Mononuclear cell (primary cell): Measurements from ENCODE around the gene APC2. TPM values are rescaled to one million over a fixed set of nuclear protein-coding genes. Genes with fewer than 3 reads are reported as not detected.
"Not testable (repeated sequence)": the region's sequence is repeated elsewhere in the genome, so short reads cannot be mapped to it uniquely, and the experiment has no call there.

ENCODE experiments used
- H3K27me3 ChIP-seq: 2 replicates; pipeline ENCODE4 v1.6.0; 2011; ENCODE audit warnings: low read length, control low read depth; ENCODE audit not compliant: insufficient read depth
- H3K4me1 ChIP-seq: 2 replicates; pipeline ENCODE4 v1.5.1; 2011; ENCODE audit warnings: mild to moderate bottlenecking, low read length, control low read depth; ENCODE audit not compliant: insufficient read depth
- H3K4me3 ChIP-seq: 2 replicates; pipeline ENCODE4 v1.5.1; 2011; ENCODE audit warnings: mild to moderate bottlenecking, low read length, moderate library complexity
- H3K9me3 ChIP-seq: 2 replicates; pipeline ENCODE4 v1.5.1; 2011; ENCODE audit warnings: low read depth, mild to moderate bottlenecking, control low read depth, low read length
- total RNA-seq: library from RNA; depleted of rRNA; stranded (reverse); fragments of >200 nt; gene quantifications from one replicate; pipeline ENCODE4 v1.2.3, GENCODE V29; 2012

The APC2 gene
- total RNA-seq, 1 donor = 0.10 TPM

DNA sequence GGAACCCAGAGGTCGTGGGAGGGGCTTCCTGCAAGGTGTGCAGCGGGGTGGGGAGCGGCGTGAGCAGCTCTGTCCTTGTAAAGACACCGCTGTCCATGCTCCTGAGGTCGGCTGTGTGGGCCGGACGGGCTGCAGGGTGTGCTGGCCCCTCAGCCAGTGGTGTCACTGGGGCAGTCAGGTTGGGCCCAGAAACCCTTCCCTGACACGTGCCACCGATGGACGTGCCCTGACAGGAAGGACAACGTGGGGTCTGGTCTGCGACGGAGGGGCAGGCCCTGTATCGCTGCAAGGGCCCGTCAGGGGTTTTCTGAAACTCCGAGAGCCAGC lies 15.9 kb upstream of the APC2 start:
- H3K4me3 ChIP-seq = no peak overlapping the region
- peaks cover 7% of the 10 kb centered on the region for H3K4me1 ChIP-seq
- H3K9me3 ChIP-seq = no peaks in the 10 kb centered on the region
- no peaks in the 10 kb centered on the region for H3K27me3 ChIP-seq

DNA sequence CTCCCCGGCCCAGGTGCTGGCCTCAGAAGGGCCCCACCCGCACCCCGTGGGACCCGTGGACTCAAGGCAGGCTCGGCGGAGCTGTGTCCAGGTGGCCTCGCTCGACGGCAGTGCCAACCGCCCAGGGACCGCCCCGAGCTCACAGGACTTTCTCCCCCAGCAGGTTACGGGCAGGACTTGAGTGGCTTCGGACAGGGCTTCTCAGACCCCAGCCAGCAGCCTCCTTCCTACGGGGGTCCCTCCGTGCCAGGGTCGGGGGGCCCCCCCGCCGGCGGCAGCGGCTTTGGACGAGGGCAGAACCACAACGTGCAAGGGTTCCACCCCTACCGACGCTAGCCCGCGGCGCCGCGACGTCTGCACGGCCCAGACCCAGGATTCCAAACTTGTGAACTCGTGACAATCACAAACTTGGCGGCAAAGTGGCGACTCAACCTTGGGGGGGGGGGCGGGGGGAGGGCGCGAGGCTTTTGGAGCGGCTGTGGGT lies 15.3 kb upstream of the APC2 start:
- Histone ChIP-seq H3K4me1 (peaks cover 13% of the 10 kb centered on the region), H3K27me3 (no peaks in the 10 kb centered on the region), H3K9me3 (no peaks in the 10 kb centered on the region), H3K4me3 (no peak overlapping the region)

DNA sequence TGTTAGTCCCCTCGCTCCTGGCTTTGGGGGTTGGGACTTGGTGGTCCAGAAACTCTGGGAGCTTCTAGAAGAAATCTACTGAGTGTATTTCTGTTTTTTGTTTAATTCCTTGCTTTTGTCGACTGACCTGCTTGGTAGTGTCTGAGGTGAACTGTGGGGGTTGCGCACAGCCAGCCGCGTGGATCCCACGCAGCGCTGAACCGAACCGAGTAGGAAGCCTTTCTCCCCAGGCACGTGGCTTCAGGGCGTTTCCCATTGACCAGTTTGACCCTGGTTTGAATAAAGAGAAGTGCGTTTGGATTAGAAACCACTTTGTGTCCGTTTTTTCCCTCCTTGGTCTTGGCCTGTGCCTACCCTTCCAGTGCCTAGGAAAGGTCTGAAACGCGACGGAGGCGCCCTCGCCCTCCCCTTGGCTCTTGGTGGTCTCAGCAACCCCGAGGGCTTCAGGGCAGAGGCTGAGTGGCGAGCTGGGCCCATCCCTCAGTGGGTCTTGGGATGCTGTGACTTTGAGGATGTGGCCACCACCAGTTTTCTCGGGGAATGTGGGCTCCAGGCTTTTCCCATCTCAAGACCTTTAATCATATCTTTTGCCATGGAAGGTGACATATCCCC lies 14.4 kb upstream of the APC2 start:
- Histone ChIP-seq H3K27me3 (no peaks in the 10 kb centered on the region), H3K9me3 (no peaks in the 10 kb centered on the region), H3K4me3 (no peak overlapping the region), H3K4me1 (peaks cover 18% of the 10 kb centered on the region)

DNA sequence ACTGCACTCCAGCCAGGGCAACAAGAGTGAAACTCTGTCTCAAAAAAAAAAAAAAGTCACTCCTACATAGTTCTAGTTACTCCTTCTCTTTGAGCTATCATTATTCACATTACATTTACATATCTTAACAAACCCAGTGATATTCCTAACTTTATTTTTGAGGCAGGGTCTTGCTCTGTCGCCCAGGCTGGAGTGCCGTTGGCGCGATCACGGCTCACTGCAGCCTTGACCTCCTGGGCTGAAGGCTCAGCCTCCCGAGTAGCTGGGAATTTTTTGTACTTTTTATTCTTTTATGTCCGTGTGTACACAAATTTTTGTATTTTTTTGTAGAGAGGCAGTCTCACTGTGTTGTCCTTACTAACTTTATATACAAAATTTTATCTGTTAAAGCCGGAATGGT lies 12.3 kb upstream of the APC2 start:
- Histone ChIP-seq H3K4me1 (peaks cover 24% of the 10 kb centered on the region), H3K9me3 (no peaks in the 10 kb centered on the region), H3K27me3 (no peaks in the 10 kb centered on the region), H3K4me3 (no peak overlapping the region)

DNA sequence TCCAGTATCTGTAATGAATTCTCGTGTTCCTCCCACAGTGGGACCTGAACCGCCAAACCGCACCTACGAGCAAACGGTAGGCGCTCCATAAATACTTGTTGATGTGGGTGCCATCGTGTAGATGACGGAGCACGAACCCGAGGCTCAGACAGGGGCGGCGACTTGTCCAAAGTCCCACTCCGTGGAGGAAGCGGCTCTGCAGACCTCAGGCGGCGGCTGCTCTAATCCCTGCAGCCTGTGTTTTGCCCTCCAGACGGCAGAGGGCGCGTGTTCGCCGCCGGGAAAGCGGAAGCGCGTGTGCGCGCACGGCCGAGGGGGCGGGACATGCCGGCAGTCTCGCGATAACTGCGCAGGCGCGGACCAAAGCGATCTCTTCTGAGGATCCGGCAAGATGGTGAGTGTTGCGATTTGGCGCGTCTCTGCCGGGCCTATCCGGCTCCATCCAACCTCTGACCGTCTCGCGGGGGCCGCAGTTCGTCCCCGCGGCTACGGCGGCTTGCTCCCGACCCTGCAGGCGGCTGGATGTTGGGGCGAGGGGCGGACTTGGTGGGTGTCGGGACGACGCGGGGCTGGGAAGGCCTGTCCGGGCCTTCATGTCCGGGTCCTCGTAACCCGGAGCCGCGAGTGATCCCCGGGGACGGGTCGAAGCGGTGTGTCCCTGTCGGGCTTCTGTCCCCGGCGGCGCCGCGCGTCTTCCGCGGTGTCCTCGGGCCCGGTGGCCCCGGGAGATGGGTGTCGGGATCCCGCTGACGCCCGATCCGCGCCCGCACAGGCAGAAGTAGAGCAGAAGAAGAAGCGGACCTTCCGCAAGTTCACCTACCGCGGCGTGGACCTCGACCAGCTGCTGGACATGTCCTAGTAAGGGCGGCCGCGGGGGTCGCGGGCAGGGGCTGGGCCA lies 11.6 kb upstream of the APC2 start, which contains the start of gene RPS15:
TSS of gene RPS15 (plus strand) at position 362 of the 898 bp plus-strand sequence. CDS start at position 392, 30 bp downstream.
- H3K4me3 ChIP-seq = peak within 1 kb of the TSS; percentile 94
- no peaks in the 10 kb centered on the region for H3K9me3 ChIP-seq
- no peaks in the 10 kb centered on the region for H3K27me3 ChIP-seq
- H3K4me1 ChIP-seq = peaks cover 24% of the 10 kb centered on the region

DNA sequence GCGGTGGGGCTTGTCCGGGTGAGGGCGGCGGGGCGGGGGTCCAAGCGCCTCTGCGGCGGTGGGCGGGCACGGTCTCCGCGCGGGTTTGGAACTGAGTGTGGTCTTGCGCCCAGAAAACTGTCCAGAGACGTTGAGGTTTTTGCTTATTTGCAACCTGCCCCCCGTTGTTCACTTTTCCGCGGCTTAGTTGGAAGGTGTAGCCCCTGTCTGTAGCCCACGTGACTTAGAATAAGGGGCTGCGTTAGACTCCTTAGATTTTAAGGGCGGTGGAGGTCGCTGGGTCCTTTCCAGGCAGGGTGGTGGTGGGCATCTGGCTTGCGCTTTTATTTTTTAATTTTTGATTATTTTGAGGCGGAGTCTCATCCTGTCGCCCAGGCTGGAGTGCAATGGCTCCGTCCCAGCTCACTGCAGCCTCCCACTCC lies 11.0 kb upstream of the APC2 start:
- H3K4me1 ChIP-seq = peaks cover 24% of the 10 kb centered on the region
- H3K9me3 ChIP-seq = no peaks in the 10 kb centered on the region
- no peaks in the 10 kb centered on the region for H3K27me3 ChIP-seq
- H3K4me3 ChIP-seq = peak overlapping the region; percentile 94

DNA sequence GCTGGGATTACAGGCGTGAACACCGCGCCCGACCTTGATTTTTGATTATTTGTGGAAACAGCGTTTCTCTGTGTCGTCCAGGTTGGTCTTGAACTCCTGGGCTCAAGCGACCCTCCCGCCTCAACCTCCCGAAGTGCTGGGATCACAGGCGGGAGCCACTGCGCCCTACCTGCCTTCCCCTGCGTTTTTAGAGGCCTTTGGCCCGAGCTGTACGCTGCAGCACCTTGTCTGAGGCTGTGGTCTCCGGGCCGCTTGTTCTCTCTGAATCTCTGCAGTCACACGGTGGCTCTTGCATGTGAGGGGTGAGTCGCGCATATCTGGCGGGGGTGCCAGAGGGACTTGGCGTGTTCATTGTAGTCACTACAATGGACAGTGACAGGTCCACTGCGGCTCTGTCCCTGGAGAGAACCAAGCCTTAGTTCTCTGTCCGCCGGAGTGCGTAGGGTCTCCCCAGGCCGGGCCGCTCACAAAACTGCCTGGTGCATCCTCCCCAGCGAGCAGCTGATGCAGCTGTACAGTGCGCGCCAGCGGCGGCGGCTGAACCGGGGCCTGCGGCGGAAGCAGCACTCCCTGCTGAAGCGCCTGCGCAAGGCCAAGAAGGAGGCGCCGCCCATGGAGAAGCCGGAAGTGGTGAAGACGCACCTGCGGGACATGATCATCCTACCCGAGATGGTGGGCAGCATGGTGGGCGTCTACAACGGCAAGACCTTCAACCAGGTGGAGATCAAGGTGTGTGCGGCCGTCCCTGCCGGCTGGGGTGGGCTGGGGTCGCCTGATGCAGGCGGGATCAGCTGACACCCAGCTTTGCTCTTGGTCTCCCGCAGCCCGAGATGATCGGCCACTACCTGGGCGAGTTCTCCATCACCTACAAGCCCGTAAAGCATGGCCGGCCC lies 10.2 kb upstream of the APC2 start:
- H3K27me3 ChIP-seq, H3K4me3 ChIP-seq, H3K9me3 ChIP-seq: not testable (repeated sequence)
- H3K4me1 ChIP-seq = peaks cover 28% of the 10 kb centered on the region

DNA sequence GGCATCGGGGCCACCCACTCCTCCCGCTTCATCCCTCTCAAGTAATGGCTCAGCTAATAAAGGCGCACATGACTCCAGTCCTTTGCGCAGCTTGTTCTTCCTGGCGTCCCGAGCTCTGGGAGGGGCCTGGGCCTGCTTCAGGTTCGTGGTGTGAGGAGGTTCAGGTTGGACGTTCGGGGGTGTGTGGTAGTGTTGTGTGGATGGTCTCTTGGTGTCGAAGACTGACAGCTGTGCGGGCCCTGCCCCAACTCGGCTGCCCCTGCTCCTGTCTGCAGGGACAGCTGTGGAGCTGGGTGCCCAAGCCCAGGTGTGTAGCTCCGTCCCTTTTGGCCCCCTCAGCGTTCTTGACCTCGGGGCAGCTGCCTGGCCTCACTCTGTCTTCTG lies 9.5 kb upstream of the APC2 start:
- H3K4me3 ChIP-seq = no peak overlapping the region
- no peaks in the 10 kb centered on the region for H3K9me3 ChIP-seq
- no peaks in the 10 kb centered on the region for H3K27me3 ChIP-seq
- H3K4me1 ChIP-seq = peaks cover 34% of the 10 kb centered on the region

DNA sequence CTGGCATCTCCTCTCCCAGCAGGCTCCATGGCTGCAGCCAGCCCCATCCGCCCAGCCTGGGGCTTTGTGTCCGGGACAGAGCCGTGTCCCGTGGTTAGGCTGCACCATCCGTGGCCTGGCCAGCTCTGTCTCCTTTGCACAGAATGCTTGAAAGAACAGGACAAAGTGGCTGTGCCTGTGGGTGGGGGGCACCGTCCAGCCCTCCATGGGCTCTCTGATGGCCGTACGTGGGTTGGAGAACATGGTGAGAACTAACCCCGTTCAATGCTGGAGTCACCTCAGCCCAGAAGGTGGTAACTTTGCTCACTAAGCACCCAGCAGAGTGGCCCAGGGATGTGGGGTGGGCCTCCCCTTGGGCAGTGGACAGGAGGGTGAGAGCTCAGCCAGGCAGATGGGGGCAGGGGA lies 8.9 kb upstream of the APC2 start:
- Histone ChIP-seq H3K9me3 (no peaks in the 10 kb centered on the region), H3K4me3 (no peak overlapping the region), H3K4me1 (peaks cover 37% of the 10 kb centered on the region), H3K27me3 (no peaks in the 10 kb centered on the region)

DNA sequence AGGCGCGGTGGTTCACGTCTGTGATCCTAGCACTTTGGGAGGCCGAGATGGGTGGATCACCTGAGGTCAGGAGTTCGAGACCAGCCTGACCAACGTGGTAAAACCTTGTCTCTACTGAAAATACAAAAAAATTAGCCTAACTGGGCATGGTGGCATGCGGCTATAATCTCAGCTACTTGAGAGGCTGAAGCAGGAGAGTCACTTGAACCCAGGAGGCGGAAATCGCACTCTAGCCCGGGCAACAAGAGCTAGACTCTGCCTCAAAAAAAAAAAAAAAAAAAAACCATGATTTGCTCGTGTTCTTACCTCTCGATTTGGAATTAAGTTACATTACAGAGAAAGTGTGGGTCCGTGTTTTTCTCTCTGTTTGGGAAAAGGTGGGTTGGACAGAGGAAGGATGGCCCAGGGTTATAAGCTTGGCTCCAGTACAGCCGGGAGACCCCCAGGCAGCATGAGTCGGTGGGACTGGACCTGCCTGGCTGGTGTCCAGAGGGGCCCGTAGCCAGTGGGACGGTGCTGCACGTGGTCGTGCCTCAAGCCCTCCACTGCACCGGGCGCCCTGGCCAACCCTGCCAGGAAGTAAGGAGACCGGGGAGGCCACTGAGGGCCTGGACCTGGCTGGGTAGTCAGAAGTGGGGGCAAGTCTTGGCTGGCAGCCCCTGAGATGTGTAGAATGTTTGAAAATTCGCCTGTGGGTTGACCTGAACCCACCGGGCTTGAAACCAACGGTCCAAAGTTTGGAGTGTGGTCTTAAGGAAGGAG lies 8.1 kb upstream of the APC2 start:
- Histone ChIP-seq H3K4me3 (no peak overlapping the region), H3K27me3 (peaks cover 5% of the 10 kb centered on the region), H3K4me1 (peaks cover 44% of the 10 kb centered on the region), H3K9me3 (no peaks in the 10 kb centered on the region)

DNA sequence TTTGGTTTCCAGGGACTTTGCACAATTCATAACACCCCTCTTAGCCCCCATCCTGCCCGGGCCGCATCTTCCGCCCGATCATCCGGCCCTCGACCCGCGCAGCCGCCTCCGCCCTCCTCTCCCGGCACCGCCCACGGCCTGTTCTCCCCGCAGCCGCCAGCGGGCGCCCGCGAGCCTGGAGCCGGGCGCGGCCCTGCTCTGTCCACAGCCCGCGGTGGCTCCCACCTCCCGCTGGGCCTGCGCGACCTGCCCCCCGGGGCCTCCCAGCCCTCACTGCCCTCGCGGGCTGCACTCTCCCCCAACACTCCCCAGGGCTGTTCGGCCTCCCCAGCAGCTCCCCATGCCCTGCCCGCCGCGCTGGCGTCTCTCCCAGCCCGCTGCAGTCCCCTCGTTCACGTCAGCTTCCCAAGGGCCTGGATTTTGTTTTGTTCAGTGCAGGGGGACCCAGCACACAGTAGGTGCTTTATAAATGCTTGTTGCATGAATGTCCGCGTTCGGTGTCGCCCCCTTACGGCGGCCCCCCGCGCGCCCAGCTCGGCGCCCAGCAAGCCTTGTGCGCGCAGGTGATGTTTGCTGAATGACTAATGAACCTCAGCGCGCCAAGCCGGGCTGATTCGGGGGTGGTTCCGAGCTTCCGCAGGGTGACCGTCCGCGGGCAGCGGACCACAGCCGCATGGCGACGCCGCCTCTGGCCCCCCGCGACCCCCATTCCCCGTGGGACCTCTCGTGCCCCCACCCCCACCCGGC lies 4.6 kb upstream of the APC2 start:
- Histone ChIP-seq H3K4me1 (peaks cover 38% of the 10 kb centered on the region), H3K9me3 (no peaks in the 10 kb centered on the region), H3K27me3 (peaks cover 35% of the 10 kb centered on the region), H3K4me3 (peak overlapping the region; percentile 27)

DNA sequence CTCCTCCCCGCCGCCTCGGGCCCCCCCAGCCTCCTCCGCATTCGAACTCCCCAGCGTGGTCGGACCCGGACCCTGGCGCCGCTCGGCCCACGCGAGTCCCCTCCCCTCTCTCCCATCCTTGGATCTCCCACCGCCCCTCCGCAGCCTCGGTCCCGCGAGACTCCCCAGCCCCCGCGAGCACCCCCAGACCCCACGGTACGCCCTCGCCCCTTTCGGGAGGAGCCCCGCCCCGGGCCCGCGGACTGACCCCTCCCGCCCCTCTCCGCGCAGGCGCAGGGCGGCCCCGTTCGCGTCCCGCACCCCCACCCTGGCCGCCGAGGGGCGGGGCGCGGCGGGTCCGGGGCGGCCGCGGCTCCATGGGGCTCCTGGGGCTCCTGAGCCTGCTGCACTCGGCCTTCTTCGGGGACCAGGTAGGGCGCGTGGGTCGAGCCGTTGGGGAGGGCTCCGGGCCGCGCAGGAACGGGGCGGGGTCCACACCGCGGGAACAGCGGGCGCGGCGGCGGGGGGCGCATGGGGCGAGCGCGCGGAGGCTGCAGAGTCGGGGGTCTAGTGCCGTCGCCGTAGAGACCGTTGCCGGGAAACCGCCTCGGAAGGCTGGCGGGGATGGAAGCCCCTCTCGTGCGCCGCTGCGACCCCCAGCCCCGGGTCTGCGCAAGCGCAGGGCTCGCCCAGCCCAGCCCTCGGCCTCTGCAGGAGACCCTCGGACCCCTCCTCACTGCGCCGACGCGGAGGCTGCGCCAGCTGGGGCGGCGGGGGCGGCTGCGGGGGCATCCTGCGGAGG lies 3.8 kb upstream of the APC2 start:
- Histone ChIP-seq H3K27me3 (peaks cover 43% of the 10 kb centered on the region), H3K4me1 (peaks cover 34% of the 10 kb centered on the region), H3K9me3 (no peaks in the 10 kb centered on the region), H3K4me3 (no peak overlapping the region)

DNA sequence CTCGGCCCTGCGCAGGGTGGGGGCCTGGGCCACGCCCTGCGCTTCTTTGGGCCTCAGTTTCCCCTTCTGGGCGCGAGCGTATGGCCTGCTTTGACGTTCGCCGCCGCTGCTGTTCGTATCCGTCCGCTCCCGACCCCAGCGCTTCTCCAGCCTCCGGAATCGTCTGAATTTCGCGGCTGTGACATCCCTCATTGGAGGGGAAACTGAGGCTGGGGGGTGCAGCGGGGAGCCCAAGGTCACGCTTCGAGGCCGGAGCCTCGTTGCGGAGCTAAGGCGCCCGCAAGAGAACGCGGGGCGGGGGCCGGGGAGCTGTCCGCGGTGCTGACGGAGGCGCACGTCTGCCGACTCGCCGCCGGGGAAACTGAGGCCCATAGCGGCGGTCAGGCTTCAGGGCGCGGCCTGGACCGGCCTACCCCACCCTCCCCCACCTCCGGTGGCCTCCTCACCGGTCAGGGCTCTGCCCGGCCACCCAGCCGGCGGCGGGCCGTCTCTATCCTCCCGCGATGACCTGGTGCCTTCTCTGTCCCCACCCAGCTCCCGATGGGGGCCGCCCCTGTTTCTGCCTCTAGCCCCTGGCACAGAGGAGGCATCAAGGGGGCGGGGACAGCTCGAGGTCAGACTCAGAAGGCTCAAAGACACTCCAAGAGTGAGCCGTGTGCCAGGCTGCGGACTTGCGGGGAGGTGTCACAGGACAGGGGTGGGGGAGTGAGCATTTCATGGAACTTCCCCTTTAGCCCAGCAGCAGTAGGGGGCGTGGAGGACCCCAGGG lies 3.0 kb upstream of the APC2 start:
- H3K9me3 ChIP-seq = no peaks in the 10 kb centered on the region
- H3K4me1 ChIP-seq = peaks cover 34% of the 10 kb centered on the region
- no peak overlapping the region for H3K4me3 ChIP-seq
- H3K27me3 ChIP-seq = peaks cover 50% of the 10 kb centered on the region
